Erythroblast (primary cell): ENCODE results near the gene PLEKHG5.

Experiments
- GATA1 ChIP-seq: IDR thresholded peaks from 2 replicates; pipeline ENCODE4 v1.6.1; 2011; ENCODE audit warnings: low read depth, mild to moderate bottlenecking, control low read depth, low read length, moderate library complexity
- POLR2A ChIP-seq: IDR thresholded peaks from 2 replicates; pipeline ENCODE4 v1.6.1; 2011; ENCODE audit warnings: mild to moderate bottlenecking, low read length

GRCh38 chr1:6536291-6536690 is 44.8 kb upstream of the PLEKHG5 start:
- TF ChIP-seq POLR2A (no peak), GATA1 (no peak)
